ENCODE results near the gene SSR4. TPM values are rescaled to one million over a fixed set of nuclear protein-coding genes. Genes with fewer than 3 reads are reported as not detected.
A peak's percentile ranks its signal among the peaks of the same experiment; 100 is the strongest.
"Not testable (repeated sequence)": the region's sequence is repeated elsewhere in the genome, so short reads cannot be mapped to it uniquely, and the experiment has no call there.

Gene SSR4
- 124 and 242 TPM in 2 replicates for total RNA-seq
- 275 and 374 TPM in 2 replicates for polyA plus RNA-seq

DNA sequence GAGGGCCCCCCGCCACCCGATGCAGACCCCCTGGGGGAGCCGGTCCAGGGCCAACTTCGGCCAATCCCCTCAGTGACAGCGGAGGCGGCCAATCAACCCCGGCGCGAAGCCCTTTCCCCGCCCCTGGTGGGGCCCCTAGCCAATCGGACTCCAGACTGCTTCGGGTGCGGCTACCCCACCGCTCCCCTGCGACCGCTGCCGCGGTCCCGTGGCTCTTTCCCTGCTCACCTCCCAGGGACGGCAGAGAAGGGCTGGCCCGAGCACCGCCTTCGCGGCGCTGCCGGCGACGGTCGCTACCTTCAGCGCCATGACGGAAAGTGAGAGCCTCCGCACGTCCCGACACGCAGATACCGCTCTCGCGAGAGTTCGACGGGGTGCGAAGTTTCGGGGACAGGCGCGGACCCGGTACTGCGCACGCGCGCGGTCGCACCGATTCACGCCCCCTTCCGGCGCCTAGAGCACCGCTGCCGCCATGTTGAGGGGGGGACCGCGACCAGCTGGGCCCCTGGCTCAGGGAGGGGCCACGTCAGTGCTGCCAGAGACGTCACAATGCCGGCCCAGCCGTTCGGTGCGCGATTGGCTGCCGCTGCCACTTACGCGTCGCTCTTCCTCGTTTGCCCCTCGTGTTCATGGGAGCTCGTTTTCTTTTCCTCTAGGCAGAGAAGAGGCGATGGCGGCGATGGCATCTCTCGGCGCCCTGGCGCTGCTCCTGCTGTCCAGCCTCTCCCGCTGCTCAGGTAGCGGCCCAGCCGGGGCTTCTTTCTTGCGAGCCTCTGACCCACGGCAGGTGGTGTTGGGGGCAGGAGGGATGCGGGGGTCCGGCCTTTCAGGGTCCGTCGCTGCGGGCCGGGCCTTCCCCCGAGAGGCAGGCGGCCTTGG, at the start of gene SSR4, which contains the start of gene IDH3G:
Gene SSR4, plus strand, starts transcription at position 651 of the 879 bp plus-strand sequence. Its CDS starts 20 bp downstream, at position 671.
Gene IDH3G, minus strand, starts transcription at position 358 of the 879 bp plus-strand sequence. Its CDS starts 49 bp downstream, at position 309.
- Histone ChIP-seq H3K27ac (peak within 1 kb of the TSS; percentile 93), H3K9me3 (ENCODE audit: low read depth) (no peaks in the 10 kb centered on the region), H3K4me3 (peak within 1 kb of the TSS; percentile 46), H3K4me1 (ENCODE audit: low read depth) (no peaks in the 10 kb centered on the region), H3K27me3 (no peaks in the 10 kb centered on the region), H3K36me3 (no peaks in the 10 kb centered on the region)
- peak; percentile 91 to 97 for DNase-seq (ENCODE audit: low read depth in 1 of 2, low spot score in 1 of 2)
- TF ChIP-seq, protein P1, sequence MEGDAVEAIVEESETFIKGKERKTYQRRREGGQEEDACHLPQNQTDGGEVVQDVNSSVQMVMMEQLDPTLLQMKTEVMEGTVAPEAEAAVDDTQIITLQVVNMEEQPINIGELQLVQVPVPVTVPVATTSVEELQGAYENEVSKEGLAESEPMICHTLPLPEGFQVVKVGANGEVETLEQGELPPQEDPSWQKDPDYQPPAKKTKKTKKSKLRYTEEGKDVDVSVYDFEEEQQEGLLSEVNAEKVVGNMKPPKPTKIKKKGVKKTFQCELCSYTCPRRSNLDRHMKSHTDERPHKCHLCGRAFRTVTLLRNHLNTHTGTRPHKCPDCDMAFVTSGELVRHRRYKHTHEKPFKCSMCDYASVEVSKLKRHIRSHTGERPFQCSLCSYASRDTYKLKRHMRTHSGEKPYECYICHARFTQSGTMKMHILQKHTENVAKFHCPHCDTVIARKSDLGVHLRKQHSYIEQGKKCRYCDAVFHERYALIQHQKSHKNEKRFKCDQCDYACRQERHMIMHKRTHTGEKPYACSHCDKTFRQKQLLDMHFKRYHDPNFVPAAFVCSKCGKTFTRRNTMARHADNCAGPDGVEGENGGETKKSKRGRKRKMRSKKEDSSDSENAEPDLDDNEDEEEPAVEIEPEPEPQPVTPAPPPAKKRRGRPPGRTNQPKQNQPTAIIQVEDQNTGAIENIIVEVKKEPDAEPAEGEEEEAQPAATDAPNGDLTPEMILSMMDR (IDR thresholded peaks at IDR 0.05; ENCODE audit: low read depth, low read length), result no peak

DNA sequence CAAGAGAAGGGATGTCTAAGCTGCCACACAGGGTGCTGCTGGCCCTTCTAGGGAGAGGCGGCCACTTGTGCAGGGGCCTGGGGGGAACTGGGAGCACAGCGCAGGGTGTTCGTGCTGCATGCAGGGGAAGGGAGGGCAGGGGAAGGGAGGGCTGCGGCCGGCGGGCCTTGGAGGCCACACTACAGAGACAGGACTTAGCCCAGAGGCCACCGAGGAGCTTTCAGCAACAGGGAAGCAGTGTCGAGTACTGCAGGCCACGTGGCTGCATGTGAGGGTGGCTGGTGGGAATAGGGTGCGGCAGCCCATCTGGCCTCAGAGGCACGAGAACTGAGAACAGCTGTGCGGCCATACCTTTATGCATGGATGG, 49.4 kb upstream of the SSR4 start:
- H3K9me3 ChIP-seq (ENCODE audit: low read depth); DNase-seq (ENCODE audit: low read depth in 1 of 2, low spot score in 1 of 2); H3K4me1 ChIP-seq (ENCODE audit: low read depth); H3K36me3 ChIP-seq; H3K27me3 ChIP-seq; H3K4me3 ChIP-seq; H3K27ac ChIP-seq: not testable (repeated sequence)

DNA sequence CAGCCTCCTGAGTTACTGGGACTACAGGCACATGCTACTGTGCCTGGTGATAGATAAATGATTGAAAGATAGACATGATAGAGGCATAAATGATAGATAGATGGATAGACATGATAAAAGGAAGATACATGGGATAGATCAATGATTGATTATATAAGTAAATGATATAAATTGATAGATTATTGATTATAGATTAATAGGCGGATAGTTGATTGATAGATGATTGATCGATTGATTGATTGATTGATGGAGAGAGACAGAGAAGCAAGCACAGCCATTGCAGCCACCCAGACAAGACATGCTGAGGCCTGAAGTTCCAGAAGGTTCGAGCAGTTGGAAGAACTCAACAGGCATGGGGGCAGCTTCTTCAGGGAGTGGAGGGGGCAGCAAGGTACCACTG, 48.1 kb upstream of the SSR4 start:
- no peaks in the 10 kb centered on the region for H3K27me3 ChIP-seq
- H3K27ac ChIP-seq, result no peak overlapping the region
- no peaks in the 10 kb centered on the region for H3K36me3 ChIP-seq
- TF ChIP-seq, protein P1 (IDR thresholded peaks at IDR 0.05; ENCODE audit: low read depth, low read length), result no peak
- H3K9me3 ChIP-seq (ENCODE audit: low read depth), result no peaks in the 10 kb centered on the region
- peaks cover 4% of the 10 kb centered on the region for H3K4me1 ChIP-seq (ENCODE audit: low read depth)
- no peak overlapping the region for H3K4me3 ChIP-seq
- DNase-seq (ENCODE audit: low read depth in 1 of 2, low spot score in 1 of 2), result no peak

DNA sequence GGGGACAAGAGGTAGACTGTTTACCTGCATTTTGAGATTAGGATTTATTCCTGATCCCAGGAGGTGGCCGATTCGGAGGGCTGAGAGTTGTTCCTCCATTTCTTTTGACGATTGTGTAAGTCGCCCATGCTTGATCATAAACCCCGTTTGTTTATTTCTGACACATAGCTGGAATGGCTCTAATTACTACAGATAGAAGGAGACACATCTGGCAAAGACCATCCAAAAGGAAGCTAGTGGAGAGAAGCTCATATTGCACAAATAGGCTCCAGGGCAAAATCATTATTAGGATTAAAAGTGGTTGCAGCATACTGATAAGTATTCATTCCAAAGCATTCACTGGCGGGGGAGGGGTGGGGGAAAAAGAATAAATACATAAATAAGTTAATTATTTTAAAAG, 47.5 kb upstream of the SSR4 start:
- DNase-seq (ENCODE audit: low read depth in 1 of 2, low spot score in 1 of 2); H3K9me3 ChIP-seq (ENCODE audit: low read depth); H3K27ac ChIP-seq; H3K4me1 ChIP-seq (ENCODE audit: low read depth); H3K36me3 ChIP-seq; H3K27me3 ChIP-seq; H3K4me3 ChIP-seq: not testable (repeated sequence)

- H3K4me3 ChIP-seq; H3K9me3 ChIP-seq (ENCODE audit: low read depth); H3K4me1 ChIP-seq (ENCODE audit: low read depth); H3K36me3 ChIP-seq; H3K27me3 ChIP-seq; DNase-seq (ENCODE audit: low read depth in 1 of 2, low spot score in 1 of 2); H3K27ac ChIP-seq: not testable (repeated sequence)
Observed at GRCh38 chrX:153749017-153749416, 45.5 kb upstream of the SSR4 start.

GRCh38 chrX:153750127-153750774, 44.2 kb upstream of the SSR4 start:
- Histone ChIP-seq H3K27me3 (no peaks in the 10 kb centered on the region), H3K4me1 (ENCODE audit: low read depth) (no peaks in the 10 kb centered on the region), H3K27ac (no peak overlapping the region), H3K36me3 (no peaks in the 10 kb centered on the region), H3K4me3 (no peak overlapping the region), H3K9me3 (ENCODE audit: low read depth) (no peaks in the 10 kb centered on the region)
- TF ChIP-seq, protein P1 (IDR thresholded peaks at IDR 0.05; ENCODE audit: low read depth, low read length), result no peak
- DNase-seq (ENCODE audit: low read depth in 1 of 2, low spot score in 1 of 2), result no peak

GRCh38 chrX:153755136-153755535, 39.3 kb upstream of the SSR4 start:
- H3K9me3 ChIP-seq (ENCODE audit: low read depth), result no peaks in the 10 kb centered on the region
- H3K36me3 ChIP-seq, result no peaks in the 10 kb centered on the region
- TF ChIP-seq, protein P1 (IDR thresholded peaks at IDR 0.05; ENCODE audit: low read depth, low read length), result no peak
- H3K4me1 ChIP-seq (ENCODE audit: low read depth), result no peaks in the 10 kb centered on the region
- no peak for DNase-seq (ENCODE audit: low read depth in 1 of 2, low spot score in 1 of 2)
- no peak overlapping the region for H3K4me3 ChIP-seq
- H3K27me3 ChIP-seq, result no peaks in the 10 kb centered on the region
- no peak overlapping the region for H3K27ac ChIP-seq

All from cardiac muscle cell (in vitro differentiated cells and primary cell).